GM23338 (cell line): ENCODE measurements around the gene FBXW8. TPM values are rescaled to one million over a fixed set of nuclear protein-coding genes. Genes with fewer than 3 reads are reported as not detected.

ENCODE experiments used
- ATAC-seq: fragments of 200-7000 bp; cut with Tn5 transposase; 3 replicates; pipeline ENCODE4 v1.9.1; 2020
- DNase-seq: peaks from one replicate; pipeline ENCODE4 v3.0.0-alpha.2; 2015; ENCODE audit warnings: low spot score
- H2AFZ ChIP-seq: fragments of 200-600 bp; sonication (generic); 2 replicates; pipeline ENCODE4 v1.8.0; 2016; ENCODE audit warnings: antibody characterized with exemption, mild to moderate bottlenecking, moderate library complexity
- H3F3A ChIP-seq: fragments of 200-600 bp; sonication (generic); replicated peaks from 2 replicates; pipeline ENCODE4 v1.8.0; 2017; ENCODE audit warnings: antibody characterized with exemption, mixed run types, low read depth
- H3K27ac ChIP-seq: fragments of 200-600 bp; sonication (generic); 2 replicates; pipeline ENCODE4 v1.6.1; 2016; ENCODE audit warnings: low read depth
- H3K27me3 ChIP-seq: fragments of 200-600 bp; sonication (generic); 2 replicates; pipeline ENCODE4 v1.8.0; 2016; ENCODE audit warnings: mild to moderate bottlenecking, mixed run types, moderate library complexity; ENCODE audit not compliant: insufficient read depth
- H3K36me3 ChIP-seq: fragments of 200-600 bp; sonication (generic); 2 replicates; pipeline ENCODE4 v1.8.0; 2016; ENCODE audit warnings: mild to moderate bottlenecking; ENCODE audit not compliant: insufficient read depth
- H3K4me1 ChIP-seq: fragments of 200-600 bp; sonication (generic); 2 replicates; pipeline ENCODE4 v1.8.0; 2016; ENCODE audit warnings: mild to moderate bottlenecking, moderate library complexity; ENCODE audit not compliant: insufficient read depth
- H3K4me2 ChIP-seq: fragments of 200-600 bp; sonication (generic); 2 replicates; pipeline ENCODE4 v1.7.1; 2017; ENCODE audit warnings: mixed run types
- H3K4me3 ChIP-seq: fragments of 200-600 bp; sonication (generic); 2 replicates; pipeline ENCODE4 v1.6.1; 2016; ENCODE audit warnings: mixed run types
- H3K79me2 ChIP-seq: fragments of 200-600 bp; sonication (generic); replicated peaks from 2 replicates; pipeline ENCODE4 v1.8.0; 2017; ENCODE audit warnings: mild to moderate bottlenecking; ENCODE audit not compliant: insufficient read depth
- H3K9me2 ChIP-seq: fragments of 200-600 bp; sonication (generic); 2 replicates; pipeline ENCODE4 v1.8.0; 2017; ENCODE audit not compliant: insufficient read depth
- H4K20me1 ChIP-seq: fragments of 200-600 bp; sonication (generic); replicated peaks from 2 replicates; pipeline ENCODE4 v1.8.0; 2017; ENCODE audit warnings: mild to moderate bottlenecking; ENCODE audit not compliant: insufficient read depth
- H3K27ac Mint-ChIP-seq: 2 replicates; pipeline ENCODE4 v1.8.0; 2020; ENCODE audit warnings: inconsistent platforms, mild to moderate bottlenecking, moderate library complexity, mixed read lengths
- H3K27me3 Mint-ChIP-seq: 3 replicates; pipeline ENCODE4 v1.8.0; 2022; ENCODE audit warnings: low read depth, mild to moderate bottlenecking, moderate library complexity, mixed read lengths, inconsistent platforms; ENCODE audit not compliant: insufficient read depth, poor library complexity
- H3K36me3 Mint-ChIP-seq: 3 replicates; pipeline ENCODE4 v1.8.0; 2021; ENCODE audit warnings: low read depth, mild to moderate bottlenecking, inconsistent platforms, moderate library complexity, mixed read lengths
- H3K4me1 Mint-ChIP-seq: 3 replicates; pipeline ENCODE4 v1.8.0; 2020; ENCODE audit warnings: mild to moderate bottlenecking, inconsistent platforms, mixed read lengths
- H3K4me3 Mint-ChIP-seq: 3 replicates; pipeline ENCODE4 v1.8.0; 2021; ENCODE audit warnings: moderate library complexity, mild to moderate bottlenecking, inconsistent platforms, mixed read lengths
- H3K9me3 Mint-ChIP-seq: 3 replicates; pipeline ENCODE4 v1.8.0; 2020; ENCODE audit warnings: moderate library complexity, mild to moderate bottlenecking, inconsistent platforms, mixed read lengths
- CREB1 ChIP-seq: fragments of 250-450 bp; sonication (Bioruptor Pico); IDR thresholded peaks from 2 replicates; pipeline ENCODE4 v1.5.0; 2020; ENCODE audit warnings: low read depth, mild to moderate bottlenecking, moderate library complexity
- EZH2 ChIP-seq: fragments of 200-600 bp; sonication (generic); IDR thresholded peaks from one replicate; pipeline ENCODE4 v1.8.0; 2017; ENCODE audit warnings: antibody characterized with exemption, mild to moderate bottlenecking, low read depth; ENCODE audit not compliant: unreplicated experiment
- EZH2phosphoT487 ChIP-seq: fragments of 200-600 bp; sonication (generic); IDR thresholded peaks from one replicate; pipeline ENCODE4 v1.8.1; 2018; ENCODE audit warnings: antibody characterized with exemption; ENCODE audit not compliant: unreplicated experiment
- JUNB ChIP-seq: IDR thresholded peaks from one replicate; pipeline ENCODE4 v1.6.1; 2016; ENCODE audit warnings: antibody characterized with exemption; ENCODE audit not compliant: unreplicated experiment
- NANOG ChIP-seq: IDR thresholded peaks from 2 replicates; pipeline ENCODE4 v1.6.1; 2016; ENCODE audit warnings: antibody characterized with exemption, borderline replicate concordance
- POLR2AphosphoS5 ChIP-seq: IDR thresholded peaks from 2 replicates; pipeline ENCODE4 v1.6.1; 2016; ENCODE audit warnings: antibody characterized with exemption, low read depth
- STAT1 ChIP-seq: IDR thresholded peaks from one replicate; pipeline ENCODE4 v1.6.1; 2016; ENCODE audit warnings: antibody characterized with exemption; ENCODE audit not compliant: unreplicated experiment
- ZNF114 ChIP-seq: fragments of 250-450 bp; sonication (Bioruptor Pico); IDR thresholded peaks from 2 replicates; pipeline ENCODE4 v1.5.0; 2020; ENCODE audit warnings: mild to moderate bottlenecking, moderate library complexity
- ZNF331 ChIP-seq: fragments of 250-450 bp; sonication (Bioruptor Pico); IDR thresholded peaks from 2 replicates; pipeline ENCODE4 v1.5.0; 2020; ENCODE audit warnings: low read depth, mild to moderate bottlenecking, moderate library complexity
- polyA plus RNA-seq: library from polyadenylated mRNA; unstranded; fragments of >200 nt; fragmentation: Nextera tagmentation; extraction: Ambion mirVana; gene quantifications from 2 replicates; pipeline ENCODE4 v1.2.1, GENCODE V29; 2016
- total RNA-seq: library from RNA; depleted of rRNA; stranded (reverse); fragments of >200 nt; shearing (Covaris generic); gene quantifications from 2 replicates; pipeline ENCODE4 v1.2.3, GENCODE V29; 2014
- TF ChIP-seq, protein P1 (sequence below): IDR thresholded peaks from one replicate; pipeline ENCODE4 v1.6.1; 2018; ENCODE audit warnings: antibody characterized with exemption; ENCODE audit not compliant: unreplicated experiment
- TF ChIP-seq, protein P2 (sequence below): fragments of 250-450 bp; sonication (Bioruptor Pico); IDR thresholded peaks from 2 replicates; pipeline ENCODE4 v1.5.0; 2020; ENCODE audit warnings: mild to moderate bottlenecking, moderate library complexity
- TF ChIP-seq, protein P3 (sequence below): IDR thresholded peaks from 2 replicates; pipeline ENCODE4 v1.6.1; 2016; ENCODE audit warnings: antibody characterized with exemption
- TF ChIP-seq, protein P4 (sequence below), 2 experiments: fragments of 200-600 bp in 1 of 2; sonication (generic) in 1 of 2; conservative IDR thresholded peaks; 2 replicates each; pipeline versions ENCODE4 v1.5.1 to v1.6.1; 2016 to 2017; ENCODE audit warnings: antibody characterized with exemption in 2 of 2, low read depth in 2 of 2, mild to moderate bottlenecking in 2 of 2, moderate library complexity in 1 of 2

The FBXW8 gene
- total and polyA plus RNA-seq, 2 experiments from 2014 or later, result 4.6 to 13.9 TPM

DNA sequence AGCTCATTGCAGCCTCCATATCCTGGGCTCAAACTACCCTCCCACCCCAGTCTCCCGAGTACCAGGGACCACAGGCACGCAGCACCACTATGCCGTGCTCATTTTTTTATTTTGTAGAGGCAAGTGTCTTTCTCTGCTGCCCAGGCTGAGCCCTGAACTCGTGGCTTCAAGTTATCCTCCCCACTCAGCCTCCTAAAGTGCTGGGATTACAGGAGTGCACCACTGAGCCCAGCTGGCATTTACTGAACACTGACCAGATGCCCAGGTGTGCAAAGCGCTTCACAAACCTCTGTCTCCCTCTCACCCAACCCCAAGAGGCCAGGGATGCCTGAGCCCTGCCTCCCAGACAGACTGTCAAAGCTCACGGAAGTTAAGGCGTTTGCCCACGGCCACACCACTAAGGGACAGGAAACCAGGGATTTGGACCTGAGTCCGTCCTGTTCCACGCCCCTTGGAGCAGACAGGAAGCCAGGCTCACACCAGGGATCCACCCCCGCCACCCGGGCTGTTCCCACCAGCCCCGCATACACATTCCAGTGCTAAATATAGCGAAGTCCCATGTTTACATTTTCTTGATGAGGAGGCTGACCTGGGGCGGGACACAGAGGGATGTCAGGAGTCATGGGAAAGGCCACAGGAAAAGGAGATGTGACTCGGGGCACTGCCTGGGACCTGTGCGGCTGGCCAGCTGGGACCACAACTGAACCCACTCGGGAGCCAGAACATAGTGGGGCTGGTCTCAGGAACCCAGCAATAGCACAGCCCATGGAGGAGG, 137.2 kb downstream of the FBXW8 start:
- Histone ChIP-seq H2AFZ (no peak overlapping the region), H3K9me2 (no peaks in the 10 kb centered on the region), H3K4me2 (no peak overlapping the region), H3K36me3 (no peaks in the 10 kb centered on the region), H3K79me2 (no peaks in the 10 kb centered on the region), H3K27me3 (no peaks in the 10 kb centered on the region), H3K27ac (no peak overlapping the region), H4K20me1 (no peaks in the 10 kb centered on the region), H3F3A (no peaks in the 10 kb centered on the region), H3K4me1 (peaks cover 11% of the 10 kb centered on the region), H3K4me3 (no peak overlapping the region)
- no peaks in the 10 kb centered on the region; the same call in 2 of the 3 replicates for H3K36me3 Mint-ChIP-seq
- H3K4me1 Mint-ChIP-seq, result peaks cover 51% of the 10 kb centered on the region
- TF ChIP-seq EZH2 (no peak), ZNF114 (CRISPR knock-in tag) (no peak), STAT1 (no peak), EZH2phosphoT487 (no peak), NANOG (no peak), POLR2AphosphoS5 (no peak), ZNF331 (CRISPR knock-in tag) (no peak), CREB1 (no peak), JUNB (no peak)
- TF ChIP-seq, protein P1, sequence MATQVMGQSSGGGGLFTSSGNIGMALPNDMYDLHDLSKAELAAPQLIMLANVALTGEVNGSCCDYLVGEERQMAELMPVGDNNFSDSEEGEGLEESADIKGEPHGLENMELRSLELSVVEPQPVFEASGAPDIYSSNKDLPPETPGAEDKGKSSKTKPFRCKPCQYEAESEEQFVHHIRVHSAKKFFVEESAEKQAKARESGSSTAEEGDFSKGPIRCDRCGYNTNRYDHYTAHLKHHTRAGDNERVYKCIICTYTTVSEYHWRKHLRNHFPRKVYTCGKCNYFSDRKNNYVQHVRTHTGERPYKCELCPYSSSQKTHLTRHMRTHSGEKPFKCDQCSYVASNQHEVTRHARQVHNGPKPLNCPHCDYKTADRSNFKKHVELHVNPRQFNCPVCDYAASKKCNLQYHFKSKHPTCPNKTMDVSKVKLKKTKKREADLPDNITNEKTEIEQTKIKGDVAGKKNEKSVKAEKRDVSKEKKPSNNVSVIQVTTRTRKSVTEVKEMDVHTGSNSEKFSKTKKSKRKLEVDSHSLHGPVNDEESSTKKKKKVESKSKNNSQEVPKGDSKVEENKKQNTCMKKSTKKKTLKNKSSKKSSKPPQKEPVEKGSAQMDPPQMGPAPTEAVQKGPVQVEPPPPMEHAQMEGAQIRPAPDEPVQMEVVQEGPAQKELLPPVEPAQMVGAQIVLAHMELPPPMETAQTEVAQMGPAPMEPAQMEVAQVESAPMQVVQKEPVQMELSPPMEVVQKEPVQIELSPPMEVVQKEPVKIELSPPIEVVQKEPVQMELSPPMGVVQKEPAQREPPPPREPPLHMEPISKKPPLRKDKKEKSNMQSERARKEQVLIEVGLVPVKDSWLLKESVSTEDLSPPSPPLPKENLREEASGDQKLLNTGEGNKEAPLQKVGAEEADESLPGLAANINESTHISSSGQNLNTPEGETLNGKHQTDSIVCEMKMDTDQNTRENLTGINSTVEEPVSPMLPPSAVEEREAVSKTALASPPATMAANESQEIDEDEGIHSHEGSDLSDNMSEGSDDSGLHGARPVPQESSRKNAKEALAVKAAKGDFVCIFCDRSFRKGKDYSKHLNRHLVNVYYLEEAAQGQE, result no peak
- TF ChIP-seq, protein P2, sequence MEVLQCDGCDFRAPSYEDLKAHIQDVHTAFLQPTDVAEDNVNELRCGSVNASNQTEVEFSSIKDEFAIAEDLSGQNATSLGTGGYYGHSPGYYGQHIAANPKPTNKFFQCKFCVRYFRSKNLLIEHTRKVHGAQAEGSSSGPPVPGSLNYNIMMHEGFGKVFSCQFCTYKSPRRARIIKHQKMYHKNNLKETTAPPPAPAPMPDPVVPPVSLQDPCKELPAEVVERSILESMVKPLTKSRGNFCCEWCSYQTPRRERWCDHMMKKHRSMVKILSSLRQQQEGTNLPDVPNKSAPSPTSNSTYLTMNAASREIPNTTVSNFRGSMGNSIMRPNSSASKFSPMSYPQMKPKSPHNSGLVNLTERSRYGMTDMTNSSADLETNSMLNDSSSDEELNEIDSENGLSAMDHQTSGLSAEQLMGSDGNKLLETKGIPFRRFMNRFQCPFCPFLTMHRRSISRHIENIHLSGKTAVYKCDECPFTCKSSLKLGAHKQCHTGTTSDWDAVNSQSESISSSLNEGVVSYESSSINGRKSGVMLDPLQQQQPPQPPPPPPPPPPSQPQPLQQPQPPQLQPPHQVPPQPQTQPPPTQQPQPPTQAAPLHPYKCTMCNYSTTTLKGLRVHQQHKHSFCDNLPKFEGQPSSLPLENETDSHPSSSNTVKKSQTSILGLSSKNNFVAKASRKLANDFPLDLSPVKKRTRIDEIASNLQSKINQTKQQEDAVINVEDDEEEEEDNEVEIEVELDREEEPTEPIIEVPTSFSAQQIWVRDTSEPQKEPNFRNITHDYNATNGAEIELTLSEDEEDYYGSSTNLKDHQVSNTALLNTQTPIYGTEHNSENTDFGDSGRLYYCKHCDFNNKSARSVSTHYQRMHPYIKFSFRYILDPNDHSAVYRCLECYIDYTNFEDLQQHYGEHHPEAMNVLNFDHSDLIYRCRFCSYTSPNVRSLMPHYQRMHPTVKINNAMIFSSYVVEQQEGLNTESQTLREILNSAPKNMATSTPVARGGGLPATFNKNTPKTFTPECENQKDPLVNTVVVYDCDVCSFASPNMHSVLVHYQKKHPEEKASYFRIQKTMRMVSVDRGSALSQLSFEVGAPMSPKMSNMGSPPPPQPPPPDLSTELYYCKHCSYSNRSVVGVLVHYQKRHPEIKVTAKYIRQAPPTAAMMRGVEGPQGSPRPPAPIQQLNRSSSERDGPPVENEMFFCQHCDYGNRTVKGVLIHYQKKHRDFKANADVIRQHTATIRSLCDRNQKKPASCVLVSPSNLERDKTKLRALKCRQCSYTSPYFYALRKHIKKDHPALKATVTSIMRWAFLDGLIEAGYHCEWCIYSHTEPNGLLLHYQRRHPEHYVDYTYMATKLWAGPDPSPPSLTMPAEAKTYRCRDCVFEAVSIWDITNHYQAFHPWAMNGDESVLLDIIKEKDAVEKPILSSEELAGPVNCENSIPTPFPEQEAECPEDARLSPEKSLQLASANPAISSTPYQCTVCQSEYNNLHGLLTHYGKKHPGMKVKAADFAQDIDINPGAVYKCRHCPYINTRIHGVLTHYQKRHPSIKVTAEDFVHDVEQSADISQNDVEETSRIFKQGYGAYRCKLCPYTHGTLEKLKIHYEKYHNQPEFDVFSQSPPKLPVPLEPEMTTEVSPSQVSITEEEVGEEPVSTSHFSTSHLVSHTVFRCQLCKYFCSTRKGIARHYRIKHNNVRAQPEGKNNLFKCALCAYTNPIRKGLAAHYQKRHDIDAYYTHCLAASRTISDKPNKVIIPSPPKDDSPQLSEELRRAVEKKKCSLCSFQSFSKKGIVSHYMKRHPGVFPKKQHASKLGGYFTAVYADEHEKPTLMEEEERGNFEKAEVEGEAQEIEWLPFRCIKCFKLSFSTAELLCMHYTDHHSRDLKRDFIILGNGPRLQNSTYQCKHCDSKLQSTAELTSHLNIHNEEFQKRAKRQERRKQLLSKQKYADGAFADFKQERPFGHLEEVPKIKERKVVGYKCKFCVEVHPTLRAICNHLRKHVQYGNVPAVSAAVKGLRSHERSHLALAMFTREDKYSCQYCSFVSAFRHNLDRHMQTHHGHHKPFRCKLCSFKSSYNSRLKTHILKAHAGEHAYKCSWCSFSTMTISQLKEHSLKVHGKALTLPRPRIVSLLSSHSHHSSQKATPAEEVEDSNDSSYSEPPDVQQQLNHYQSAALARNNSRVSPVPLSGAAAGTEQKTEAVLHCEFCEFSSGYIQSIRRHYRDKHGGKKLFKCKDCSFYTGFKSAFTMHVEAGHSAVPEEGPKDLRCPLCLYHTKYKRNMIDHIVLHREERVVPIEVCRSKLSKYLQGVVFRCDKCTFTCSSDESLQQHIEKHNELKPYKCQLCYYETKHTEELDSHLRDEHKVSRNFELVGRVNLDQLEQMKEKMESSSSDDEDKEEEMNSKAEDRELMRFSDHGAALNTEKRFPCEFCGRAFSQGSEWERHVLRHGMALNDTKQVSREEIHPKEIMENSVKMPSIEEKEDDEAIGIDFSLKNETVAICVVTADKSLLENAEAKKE (CRISPR knock-in tag), result no peak
- TF ChIP-seq, protein P3, sequence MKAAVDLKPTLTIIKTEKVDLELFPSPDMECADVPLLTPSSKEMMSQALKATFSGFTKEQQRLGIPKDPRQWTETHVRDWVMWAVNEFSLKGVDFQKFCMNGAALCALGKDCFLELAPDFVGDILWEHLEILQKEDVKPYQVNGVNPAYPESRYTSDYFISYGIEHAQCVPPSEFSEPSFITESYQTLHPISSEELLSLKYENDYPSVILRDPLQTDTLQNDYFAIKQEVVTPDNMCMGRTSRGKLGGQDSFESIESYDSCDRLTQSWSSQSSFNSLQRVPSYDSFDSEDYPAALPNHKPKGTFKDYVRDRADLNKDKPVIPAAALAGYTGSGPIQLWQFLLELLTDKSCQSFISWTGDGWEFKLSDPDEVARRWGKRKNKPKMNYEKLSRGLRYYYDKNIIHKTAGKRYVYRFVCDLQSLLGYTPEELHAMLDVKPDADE, result no peak
- TF ChIP-seq, protein P4, sequence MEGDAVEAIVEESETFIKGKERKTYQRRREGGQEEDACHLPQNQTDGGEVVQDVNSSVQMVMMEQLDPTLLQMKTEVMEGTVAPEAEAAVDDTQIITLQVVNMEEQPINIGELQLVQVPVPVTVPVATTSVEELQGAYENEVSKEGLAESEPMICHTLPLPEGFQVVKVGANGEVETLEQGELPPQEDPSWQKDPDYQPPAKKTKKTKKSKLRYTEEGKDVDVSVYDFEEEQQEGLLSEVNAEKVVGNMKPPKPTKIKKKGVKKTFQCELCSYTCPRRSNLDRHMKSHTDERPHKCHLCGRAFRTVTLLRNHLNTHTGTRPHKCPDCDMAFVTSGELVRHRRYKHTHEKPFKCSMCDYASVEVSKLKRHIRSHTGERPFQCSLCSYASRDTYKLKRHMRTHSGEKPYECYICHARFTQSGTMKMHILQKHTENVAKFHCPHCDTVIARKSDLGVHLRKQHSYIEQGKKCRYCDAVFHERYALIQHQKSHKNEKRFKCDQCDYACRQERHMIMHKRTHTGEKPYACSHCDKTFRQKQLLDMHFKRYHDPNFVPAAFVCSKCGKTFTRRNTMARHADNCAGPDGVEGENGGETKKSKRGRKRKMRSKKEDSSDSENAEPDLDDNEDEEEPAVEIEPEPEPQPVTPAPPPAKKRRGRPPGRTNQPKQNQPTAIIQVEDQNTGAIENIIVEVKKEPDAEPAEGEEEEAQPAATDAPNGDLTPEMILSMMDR (conservative IDR thresholded peaks at IDR 0.05; ENCODE audit: low read depth in 2 of 2), result no peak
- H3K27ac Mint-ChIP-seq, result peak overlapping the region; percentile 73
- DNase-seq, result no peak
- H3K9me3 Mint-ChIP-seq, result no peaks in the 10 kb centered on the region
- no peak for ATAC-seq
- H3K4me3 Mint-ChIP-seq, result no peak overlapping the region
- H3K27me3 Mint-ChIP-seq, result peaks cover 10% of the 10 kb centered on the region
